HG03460 (cell line): ENCODE results near the gene SPIRE2.
"Not testable (repeated sequence)": the region's sequence is repeated elsewhere in the genome, so short reads cannot be mapped to it uniquely, and the experiment has no call there.

Source experiments
- ATAC-seq: cut with Tn5 transposase; IDR thresholded peaks from one replicate; pipeline ENCODE4 v1.9.1; 2021; ENCODE audit not compliant: unreplicated experiment

SPIRE2 gene

DNA sequence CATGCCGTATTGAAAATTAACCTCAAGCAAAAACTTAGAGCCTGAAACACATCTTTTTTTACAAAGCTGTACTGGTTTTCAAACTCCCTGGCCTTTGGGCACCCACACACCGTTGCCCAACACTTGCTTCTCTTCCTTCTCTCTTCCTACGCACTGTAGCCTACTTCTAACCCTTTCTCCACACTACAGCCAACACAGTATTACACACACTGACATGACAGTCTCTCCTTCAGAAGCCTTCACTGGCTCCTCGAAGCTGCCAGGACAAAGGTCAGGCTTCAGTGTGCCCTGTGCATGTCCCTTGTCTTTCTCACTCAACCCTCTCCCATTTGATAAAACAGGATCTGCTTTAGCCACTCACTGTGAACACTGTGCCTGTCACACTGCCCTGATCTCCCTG, 19.8 kb upstream of the SPIRE2 start:
- ATAC-seq: no peak

DNA sequence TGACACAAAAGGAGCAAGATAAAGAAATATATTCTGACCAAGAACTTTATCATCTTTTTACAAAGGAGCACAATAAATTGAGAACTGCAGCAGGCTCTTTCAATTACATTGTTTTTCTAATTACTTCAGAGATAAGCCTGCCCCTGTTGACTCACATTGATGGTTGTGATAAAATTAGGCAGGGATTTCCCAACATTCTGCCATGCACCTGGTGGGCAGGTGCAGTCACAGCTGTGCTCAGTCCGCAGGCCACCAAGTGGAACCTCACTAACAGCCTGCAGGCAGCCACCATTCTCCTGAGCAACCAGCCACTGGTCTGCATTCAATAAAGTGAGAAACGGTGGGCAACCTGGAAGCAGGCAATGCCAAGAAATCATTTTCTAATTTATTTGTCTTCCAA, 17.0 kb upstream of the SPIRE2 start:
- ATAC-seq: no peak

DNA sequence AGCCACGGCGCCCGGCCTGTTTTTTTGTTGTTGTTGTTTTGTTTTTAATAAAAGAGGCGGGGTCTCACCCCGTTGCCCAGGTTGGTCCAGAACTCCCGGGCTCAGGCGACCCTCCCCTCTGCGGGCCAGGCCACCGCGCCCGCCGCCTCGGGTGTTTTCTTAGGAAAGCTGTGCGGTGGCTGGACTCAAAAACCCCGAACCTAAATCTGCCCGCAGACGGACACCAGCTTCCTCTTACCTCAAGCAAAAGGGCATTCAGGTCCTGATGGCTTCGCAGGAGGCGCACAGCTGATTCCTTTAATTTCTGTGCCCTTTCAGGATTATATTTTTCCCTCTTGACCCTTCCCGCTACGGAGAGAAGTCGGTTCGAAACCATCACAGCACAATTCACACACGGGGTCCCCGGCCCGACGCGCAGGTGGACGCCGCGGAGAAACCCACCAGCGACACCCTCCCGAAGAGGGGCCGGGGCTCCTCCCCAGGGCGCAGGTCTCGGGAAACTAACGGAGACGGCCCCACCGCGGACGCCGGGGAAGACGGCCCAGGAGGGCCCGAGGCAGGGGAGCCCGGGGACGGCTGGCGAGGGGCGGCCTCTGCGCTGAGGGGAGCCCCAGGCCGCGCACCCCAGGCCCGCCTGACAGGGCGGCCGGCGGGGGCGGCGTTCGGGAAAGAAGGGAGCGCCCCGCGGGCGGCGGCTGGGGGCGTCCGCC, 12.5 kb upstream of the SPIRE2 start:
- ATAC-seq: peak; percentile 29

DNA sequence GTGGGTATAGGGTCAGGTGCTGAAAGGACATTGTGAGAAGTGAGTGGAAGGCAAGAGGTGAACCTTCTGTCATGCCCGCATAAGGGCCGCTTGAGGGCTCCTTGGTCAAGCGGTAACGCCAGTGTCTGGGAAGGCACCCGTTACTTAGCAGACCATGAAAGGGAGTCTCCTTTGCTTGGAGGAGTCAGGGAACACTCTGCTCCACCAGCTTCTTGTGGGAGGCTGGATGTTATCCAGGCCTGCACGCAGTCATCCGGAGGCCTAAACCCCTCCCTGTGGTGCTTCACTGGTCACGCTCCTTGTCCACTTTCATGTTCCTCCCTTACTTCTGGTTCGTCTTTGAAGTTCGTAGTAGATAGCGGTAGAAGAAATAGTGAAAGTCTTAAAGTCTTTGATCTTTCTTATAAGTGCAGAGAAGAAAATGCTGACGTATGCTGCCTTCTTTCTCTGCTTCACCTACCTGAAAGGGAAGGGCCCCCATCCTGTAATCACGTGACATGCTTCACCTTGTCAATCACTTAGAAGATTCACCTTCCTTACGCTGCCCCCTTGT, 9.3 kb upstream of the SPIRE2 start:
- not testable (repeated sequence) for ATAC-seq

DNA sequence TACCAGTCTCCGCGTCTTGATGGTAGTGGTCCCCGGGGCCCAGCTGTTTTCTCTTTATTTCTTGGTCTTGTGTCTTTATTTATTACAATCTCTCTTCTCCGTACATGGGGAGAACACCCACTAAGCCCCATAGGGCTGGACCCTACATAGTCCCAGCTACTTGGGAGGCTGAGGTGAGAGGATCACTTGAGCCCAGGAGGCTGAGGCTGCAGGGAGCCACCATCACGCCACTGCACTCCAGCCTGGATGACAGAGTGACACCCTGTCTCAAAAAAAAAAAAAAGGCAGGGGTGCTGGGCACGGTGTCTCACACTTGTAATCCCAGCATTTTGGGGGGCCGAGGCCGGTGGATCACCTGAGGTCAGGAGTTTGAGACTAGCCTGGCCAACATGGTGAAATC, 8.8 kb upstream of the SPIRE2 start:
- not testable (repeated sequence) for ATAC-seq

DNA sequence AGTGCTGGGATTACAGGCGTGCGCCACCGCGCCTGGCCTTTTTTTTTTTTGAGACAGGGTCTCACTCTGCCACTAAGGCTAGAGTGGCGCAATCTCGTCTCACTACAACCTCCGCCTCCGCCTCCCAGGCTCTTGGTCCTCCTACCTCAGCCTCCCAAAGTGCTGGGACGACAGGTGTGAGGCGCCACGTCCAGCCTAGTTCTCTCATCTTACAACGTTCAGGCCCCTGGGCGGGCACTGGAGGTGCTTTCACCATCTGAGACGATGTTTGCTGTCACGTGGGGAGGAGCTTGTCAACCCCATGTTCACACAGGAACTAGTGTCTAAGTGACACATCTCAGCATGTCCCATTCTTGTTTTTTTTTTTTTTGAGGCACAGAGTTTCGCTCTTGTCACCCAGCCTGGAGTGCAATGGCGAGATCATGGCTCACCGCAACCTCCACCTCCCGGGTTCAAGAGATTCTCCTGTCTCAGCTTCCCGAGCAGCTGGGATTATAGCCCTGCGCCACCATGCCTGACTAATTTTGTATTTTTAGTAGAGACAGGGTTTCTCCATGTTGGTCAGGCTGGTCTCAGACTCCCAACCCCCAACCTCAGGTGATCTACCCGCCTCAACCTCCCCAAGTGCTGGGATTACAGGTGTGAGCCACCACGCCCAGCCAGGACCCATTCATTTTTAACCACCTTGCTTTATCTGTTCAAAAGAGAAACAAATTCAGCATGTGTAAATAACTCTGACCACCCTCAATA, 6.7 kb upstream of the SPIRE2 start:
- no peak for ATAC-seq

DNA sequence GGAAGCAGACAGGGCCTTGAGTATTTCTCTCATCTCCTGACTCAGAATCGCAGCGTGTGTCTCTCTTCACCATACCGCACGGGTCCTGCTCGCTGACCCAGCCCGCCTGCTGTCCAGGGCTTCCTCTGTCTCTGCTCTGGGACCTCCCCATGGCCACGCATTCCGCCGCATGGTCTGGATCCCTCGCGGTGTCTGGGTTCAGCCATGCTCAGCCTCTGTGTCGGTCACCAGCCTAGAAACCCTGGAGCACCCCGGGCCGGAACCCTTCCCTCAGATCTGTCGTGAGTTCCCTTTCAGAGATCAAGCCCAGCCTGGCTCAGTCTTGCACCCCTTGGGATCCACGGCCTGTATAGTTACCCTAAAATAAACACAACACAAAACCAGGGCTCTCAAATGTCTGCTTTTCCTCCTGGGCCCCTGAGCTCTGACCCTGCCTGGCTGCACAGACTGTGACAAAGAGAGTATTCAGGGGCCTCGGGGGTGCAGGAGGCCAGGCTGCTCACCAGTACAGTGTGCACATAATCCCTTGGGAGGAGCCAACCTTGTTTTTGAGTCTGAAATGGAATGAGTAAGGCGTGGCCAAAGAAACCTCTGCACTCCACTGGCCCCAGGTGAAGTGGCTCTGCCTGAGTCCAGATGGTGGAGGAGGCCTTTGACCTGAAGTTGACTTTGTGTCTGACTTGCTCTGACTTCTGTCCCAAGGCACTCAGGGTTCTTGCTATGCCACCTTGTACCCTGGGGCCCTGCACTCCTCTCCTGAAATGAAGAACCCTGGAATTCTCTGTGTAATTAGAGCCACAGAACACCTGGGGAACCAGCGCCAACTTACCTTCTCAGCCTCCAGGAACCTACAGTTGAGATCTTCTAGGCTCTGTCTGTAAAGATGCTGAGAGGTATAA, 5.8 kb upstream of the SPIRE2 start:
- ATAC-seq: no peak

DNA sequence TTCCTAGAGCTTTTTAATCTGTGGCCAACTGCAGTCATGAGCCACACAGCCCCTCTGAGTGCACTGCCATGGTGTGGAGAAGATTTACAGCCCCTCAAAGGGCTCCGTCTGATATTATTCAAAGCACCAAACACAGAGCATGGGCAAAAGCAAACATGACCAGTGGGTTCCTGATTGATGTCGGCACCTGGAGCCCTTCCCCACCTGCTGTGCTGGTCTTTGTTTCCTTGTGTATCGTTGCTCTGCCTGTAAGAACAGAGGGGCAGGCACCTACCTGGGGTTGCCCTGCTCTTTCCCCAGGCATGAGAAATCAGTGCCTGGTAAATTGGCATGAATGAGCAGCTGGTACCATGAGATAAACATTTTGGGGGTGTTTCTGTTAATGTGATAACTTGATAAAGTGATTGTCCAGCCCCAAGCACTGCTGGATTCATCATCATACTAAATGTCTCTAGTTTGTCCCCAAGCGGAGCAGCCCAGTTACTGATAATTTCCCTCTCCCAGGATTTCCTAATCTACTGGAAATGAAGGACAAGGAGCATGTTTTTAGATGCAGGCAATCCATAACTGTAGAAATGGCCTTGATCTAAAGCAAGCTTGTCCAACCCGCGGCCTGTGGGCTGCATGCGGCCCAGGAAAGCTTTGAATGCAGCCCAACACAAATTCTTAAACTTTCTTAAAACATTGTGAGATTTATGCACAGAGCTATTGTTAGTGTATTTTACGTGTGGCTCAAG, 5.0 kb upstream of the SPIRE2 start:
- no peak for ATAC-seq

DNA sequence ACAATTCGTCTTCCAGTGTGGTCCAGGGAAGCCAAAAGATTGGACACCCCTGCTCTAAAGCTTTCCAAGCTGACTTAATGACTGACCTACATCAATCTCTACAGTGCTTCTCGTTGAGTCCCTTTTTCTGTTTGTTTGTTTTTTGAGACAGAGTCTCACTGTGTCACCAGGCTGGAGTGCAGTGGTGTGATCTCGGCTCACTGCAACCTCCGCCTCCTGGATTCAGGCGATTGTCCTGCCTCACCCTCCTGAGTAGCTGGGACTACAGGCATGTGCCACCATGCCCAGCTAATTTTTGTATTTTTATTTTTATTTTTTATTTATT, 4.5 kb upstream of the SPIRE2 start:
- ATAC-seq: not testable (repeated sequence)

DNA sequence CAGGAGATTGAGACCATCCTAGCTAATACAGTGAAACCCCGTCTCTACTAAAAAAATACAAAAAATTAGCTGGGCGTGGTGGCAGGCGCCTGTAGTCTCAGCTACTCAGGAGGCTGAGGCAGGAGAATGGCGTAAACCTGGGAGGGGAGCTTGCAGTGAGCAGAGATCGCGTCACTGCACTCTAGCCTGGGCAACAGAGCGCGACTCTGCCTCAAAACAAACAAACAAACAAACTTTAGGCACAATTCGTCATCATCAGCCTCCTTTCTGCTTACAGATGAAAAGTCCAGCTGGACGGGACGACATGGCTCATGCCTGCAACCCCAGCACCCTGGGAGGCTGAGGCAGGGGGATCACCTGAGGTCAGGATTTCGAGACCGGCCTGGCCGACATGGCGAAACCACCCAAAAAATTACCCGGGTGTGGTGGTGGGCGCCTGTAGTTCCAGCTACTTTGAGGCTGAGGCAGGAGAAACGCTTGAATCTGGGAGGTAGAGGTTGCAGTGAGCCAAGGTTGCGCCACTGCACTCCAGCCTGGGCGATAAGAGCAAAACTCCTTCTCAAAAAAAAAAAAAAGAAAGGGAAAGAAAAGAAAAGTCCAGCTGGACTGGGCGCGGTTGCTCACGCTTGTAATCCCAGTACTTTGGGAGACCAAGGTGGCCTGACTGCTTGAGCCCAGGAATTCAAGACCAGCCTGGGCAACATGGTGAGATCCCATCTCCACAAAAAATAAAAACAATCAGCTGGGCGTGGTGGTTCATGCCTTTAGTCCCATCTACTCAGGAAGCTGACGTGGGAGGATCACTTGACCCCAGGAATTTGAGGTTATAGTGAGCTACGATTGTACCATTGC, 1.5 kb upstream of the SPIRE2 start:
- ATAC-seq: no peak

DNA sequence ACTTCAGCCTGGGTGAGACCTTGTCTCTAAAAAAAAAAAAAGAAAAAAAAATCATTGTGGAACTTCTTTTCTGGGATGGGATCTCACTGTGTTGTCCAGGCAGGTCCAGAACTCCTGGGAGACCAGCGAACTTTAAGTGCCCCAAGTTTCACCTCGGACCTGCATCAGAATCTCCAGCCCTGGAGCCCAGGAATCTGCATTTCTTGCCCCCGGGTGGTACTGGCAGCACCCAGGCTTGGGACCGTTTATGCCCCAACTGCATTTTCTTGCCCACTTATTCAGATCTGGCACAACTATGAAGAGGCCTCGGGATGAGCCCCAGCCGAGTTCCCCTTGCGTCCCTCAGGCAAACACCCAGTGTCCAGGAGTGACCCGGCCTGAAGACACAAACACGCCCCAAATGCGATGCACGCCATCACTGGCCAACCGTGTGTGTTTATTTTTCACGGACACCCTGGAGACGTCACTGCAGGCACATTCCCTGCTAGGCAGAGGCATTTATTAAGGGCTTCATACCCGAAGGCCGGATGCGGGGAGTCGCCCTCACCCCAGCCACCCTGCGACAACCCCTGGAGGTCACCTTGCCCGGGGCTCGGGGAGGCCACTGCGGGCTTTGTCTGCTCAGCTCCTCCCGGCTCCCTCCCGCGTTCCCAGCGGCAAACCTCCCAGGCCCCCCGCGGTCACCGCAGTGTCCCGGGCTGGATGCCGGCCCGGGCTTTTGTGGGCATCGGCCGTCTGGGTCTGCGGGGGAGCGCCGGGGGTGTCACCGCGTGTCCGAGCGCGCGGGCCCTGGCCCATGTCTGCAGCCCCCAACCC, 684 bp upstream of the SPIRE2 start:
- ATAC-seq: no peak

DNA sequence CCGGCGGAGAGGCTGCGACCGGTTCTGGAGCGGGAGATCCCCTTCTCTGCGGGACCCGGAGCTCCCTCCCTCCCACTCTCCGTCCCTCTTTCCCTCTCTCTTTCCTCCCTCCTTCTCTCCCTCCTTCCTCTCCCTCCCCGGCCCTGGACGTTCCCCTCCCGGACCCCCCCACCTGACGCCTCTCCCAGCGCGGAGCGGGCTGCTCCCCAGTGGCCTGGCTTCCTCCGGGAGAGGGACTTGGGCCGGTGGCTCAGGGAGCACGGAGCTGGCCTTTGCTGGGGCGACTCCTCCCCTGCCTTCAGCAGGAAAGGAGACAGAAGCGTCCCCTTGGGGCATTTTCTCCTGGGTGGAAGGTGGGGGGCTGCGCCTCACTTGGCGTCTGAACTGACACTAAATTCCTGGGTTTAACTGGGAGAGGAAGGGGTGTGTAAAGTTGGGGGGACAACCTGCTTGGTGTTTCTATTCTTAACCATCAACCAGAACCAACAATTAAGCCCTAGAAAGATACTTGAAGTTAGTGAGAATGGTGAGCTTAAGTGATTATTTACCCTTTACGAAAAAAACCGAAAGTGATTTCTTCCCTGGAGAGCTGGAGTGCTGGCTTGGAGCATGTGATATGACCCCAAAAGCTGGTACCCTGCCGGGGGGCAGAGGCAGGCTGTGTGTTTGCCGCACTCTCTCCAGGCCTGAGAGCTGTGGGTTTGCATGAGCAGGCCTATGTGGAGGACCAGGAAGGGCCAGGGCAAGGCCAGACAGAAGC, 775 bp downstream of the SPIRE2 start:
- no peak for ATAC-seq

DNA sequence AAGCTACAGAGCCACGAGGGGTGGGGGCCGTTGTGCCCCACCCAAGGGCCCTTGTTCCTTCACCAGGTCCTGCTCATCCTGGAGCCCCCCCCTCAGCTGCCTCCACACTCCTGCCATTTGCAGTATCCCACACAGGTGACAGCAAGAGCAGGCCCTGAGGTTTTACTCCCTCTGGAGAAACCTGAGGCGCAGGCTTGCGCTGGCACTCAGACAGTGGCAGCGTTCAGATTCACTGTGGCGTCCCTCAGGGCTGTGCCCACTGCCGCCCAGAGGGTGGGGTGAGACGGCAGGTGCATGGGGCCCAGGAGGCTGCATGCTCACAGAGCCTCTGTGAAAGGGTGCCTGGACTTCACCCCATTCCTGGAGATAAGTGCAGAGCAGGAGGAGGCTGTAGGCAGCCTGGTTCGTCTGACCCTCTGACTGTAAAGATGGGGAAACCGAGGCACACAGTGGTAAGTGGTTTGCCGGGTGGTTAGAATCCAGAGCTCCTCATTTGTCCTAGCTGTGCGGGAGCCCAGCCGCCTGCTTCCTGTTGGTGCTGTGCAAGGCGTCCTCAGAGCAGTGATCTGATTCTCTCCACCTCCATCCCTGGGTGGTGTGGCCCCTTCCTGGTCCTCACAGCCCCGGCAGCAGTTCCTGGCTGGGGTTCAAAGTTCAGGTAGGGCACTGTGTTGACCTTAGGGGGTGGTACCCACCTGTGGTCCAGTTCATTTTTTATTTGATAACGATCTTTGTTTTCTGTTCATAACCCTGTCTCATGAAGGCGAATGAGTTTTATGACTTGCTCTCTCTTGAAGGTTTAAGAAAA, 1.6 kb downstream of the SPIRE2 start:
- no peak for ATAC-seq

DNA sequence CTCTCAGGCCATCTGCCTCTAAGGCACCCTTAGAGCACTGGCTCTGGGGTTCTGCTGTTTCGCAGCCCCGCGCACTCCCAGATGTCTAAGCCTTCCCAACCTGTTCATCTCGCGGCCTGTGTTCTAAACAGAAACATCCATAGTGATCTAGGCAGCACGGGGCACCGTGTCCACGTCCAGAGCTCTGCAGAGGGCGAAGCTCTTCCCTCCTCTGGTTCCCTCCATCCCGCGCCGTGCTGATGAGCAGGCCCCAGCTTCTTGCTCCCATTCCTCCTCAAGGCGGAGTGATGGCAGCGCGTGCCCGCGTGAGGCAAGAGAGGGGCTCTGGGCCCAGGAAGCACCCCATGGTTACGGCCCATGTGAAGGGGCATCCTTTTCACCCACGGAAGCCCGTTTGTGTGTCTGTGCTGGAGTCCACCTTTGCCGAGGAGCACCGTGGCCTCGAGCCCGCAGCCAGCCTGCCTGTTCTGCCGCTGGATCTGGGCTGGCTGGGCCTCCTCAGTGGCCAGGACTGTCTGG, 3.6 kb downstream of the SPIRE2 start:
- no peak for ATAC-seq

DNA sequence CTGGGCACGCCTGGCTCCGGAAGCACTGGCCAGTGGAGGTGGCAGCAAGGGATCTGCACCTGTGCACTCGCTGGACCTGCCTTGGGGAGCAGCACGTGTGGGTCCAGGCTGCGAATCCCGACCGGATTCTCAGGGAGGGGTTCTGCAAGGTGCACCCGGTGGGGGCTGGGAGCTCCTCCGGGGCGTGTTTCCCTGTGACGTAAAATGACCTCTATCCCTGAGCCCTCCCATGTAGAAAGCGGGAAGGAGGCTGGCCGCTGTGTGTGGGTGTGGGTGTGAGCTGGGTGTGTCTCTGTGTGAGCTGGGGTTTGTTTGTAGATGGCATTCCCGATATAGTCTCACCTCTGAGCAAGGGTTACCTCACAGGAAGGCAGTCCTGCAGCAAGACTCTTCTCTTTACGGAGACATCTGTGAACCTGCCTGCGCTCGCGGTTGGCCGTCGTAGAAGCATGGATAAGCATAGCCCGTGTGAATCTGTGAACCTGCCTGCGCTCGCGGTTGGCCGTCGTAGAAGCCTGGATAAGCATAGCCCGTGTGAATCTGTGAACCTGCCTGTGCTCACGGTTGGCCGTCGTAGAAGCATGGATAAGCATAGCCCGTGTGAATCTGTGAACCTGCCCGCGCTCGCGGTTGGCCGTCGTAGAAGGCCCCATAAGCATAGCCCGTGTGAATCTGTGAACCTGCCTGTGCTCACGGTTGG, 5.5 kb downstream of the SPIRE2 start:
- ATAC-seq: not testable (repeated sequence)

DNA sequence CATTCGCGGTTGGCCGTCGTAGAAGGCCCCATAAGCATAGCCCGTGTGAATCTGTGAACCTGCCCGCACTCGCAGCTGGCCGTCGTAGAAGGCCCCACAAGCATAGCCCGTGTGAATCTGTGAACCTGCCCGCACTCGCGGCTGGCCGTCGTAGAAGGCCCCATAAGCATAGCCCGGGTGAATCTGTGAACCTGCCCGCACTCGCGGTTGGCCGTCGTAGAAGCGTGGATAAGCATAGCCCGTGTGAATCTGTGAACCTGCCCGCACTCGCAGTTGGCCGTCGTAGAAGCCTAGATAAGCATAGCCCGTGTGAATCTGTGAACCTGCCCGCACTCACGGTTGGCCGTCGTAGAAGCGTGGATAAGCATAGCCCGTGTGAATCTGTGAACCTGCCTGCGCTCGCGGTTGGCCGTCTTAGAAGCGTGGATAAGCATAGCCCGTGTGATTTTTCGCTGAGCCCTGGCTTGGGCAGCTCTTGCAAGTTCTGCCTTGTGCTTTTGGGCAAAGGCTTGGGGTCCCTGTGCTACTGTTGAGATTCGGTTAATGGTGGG, 6.6 kb downstream of the SPIRE2 start:
- not testable (repeated sequence) for ATAC-seq
